K562 (cell line): ENCODE data around the gene TRMT112. TPM values are rescaled to one million over a fixed set of nuclear protein-coding genes. Genes with fewer than 3 reads are reported as not detected.

ENCODE experiments used
- ATAC-seq: fragments of 200-7000 bp; cut with Tn5 transposase; 3 replicates; pipeline ENCODE4 v1.9.1; 2020; ENCODE audit warnings: moderate library complexity
- BruUV-seq: library from RNA; stranded (reverse); fragments of 400-500 nt; replicated peaks from 2 replicates; lab custom pipeline; 2021; lab: Mats Ljungman, UMichigan
- CTCF ChIA-PET: fragments of 300-600 bp; formaldehyde crosslinking; extraction: SDS; loops from one replicate; lab custom pipeline; 2021; ENCODE audit warnings: low intra/inter-chr PET ratio; lab: Yijun Ruan, JAX
- POLR2A ChIA-PET: fragments of 300-600, 350-650 bp; sonication (Branson Sonifier 250); formaldehyde crosslinking; extraction: SDS; loops from one replicate; lab custom pipeline; 2021; ENCODE audit warnings: antibody characterized with exemption, inconsistent platforms; lab: Yijun Ruan, JAX
- DNase-seq, 4 experiments: peaks; one replicate each; pipeline versions ENCODE4 v3.0.0 to v3.0.0-alpha.2; 2011 to 2018; ENCODE audit warnings: low spot score in 3 of 4, mixed read lengths in 3 of 4; ENCODE audit errors: extremely low read depth in 1 of 4
- FAIRE-seq: peaks from 2 replicates; lab custom pipeline; 2011; peaks lifted over from hg19 to GRCh38; lab: Jason Lieb, UNC
- H2AFZ ChIP-seq: 2 replicates; pipeline ENCODE4 v1.6.0; 2011; ENCODE audit warnings: low read depth, low read length, control low read depth, inconsistent platforms
- H3K27ac ChIP-seq: fragments of 200-600 bp; 3 replicates; pipeline ENCODE4 v1.8.0; 2011; ENCODE audit warnings: low read depth, mild to moderate bottlenecking, control low read depth, inconsistent platforms, low read length, moderate library complexity, mixed read lengths; ENCODE audit errors: extremely low read depth
- H3K27me3 ChIP-seq, 2 experiments: fragments of 300-600 bp in 1 of 2; 2 replicates in 1 of 2; 3 replicates in 1 of 2; pipeline versions ENCODE4 v1.6.0 to v1.8.0; 2011; ENCODE audit warnings: inconsistent platforms in 2 of 2, low read length in 2 of 2, mild to moderate bottlenecking in 1 of 2, mixed read lengths in 1 of 2, moderate library complexity in 1 of 2; ENCODE audit not compliant: control insufficient read depth in 2 of 2, insufficient read depth in 2 of 2
- H3K36me3 ChIP-seq: fragments of 300-600 bp; 3 replicates; pipeline ENCODE4 v1.8.0; 2011; ENCODE audit warnings: mild to moderate bottlenecking, low read length, inconsistent platforms; ENCODE audit not compliant: control insufficient read depth, insufficient read depth
- H3K4me1 ChIP-seq, 2 experiments: fragments of 200-600 bp in 1 of 2; replicated peaks in 1 of 2; 2 replicates in 1 of 2; 3 replicates in 1 of 2; pipeline versions ENCODE4 v1.5.1 to v1.8.0; 2011; ENCODE audit warnings: inconsistent platforms in 2 of 2, low read length in 2 of 2, mild to moderate bottlenecking in 1 of 2, mixed read lengths in 1 of 2, moderate library complexity in 1 of 2; ENCODE audit not compliant: control insufficient read depth in 2 of 2, insufficient read depth in 2 of 2
- H3K4me2 ChIP-seq: 2 replicates; pipeline ENCODE4 v1.6.1; 2011; ENCODE audit warnings: low read length, control low read depth, inconsistent platforms, mixed read lengths; ENCODE audit not compliant: insufficient read depth
- H3K4me3 ChIP-seq: fragments of 200-600 bp; sonication (generic), shearing (Covaris generic); 2 replicates; pipeline ENCODE4 v1.5.1; 2016; ENCODE audit warnings: control low read depth, inconsistent platforms
- H3K79me2 ChIP-seq: fragments of 200-600 bp; 3 replicates; pipeline ENCODE4 v1.8.0; 2011; ENCODE audit warnings: low read length, inconsistent platforms; ENCODE audit not compliant: control insufficient read depth, insufficient read depth
- H3K9ac ChIP-seq, 2 experiments: 2 replicates each; pipeline versions ENCODE4 v1.6.0 to v1.6.1; 2011; ENCODE audit warnings: low read depth in 2 of 2, low read length in 2 of 2, control low read depth in 1 of 2, inconsistent platforms in 1 of 2, mild to moderate bottlenecking in 1 of 2, mixed read lengths in 1 of 2; ENCODE audit not compliant: insufficient read depth in 1 of 2
- H3K9me1 ChIP-seq: one replicate; pipeline ENCODE4 v1.6.0; 2011; ENCODE audit warnings: inconsistent platforms, mild to moderate bottlenecking, low read length, moderate library complexity; ENCODE audit not compliant: control insufficient read depth, insufficient read depth
- H3K9me3 ChIP-seq: replicated peaks from 2 replicates; pipeline ENCODE4 v1.5.1; 2011; ENCODE audit warnings: low read depth, low read length, inconsistent platforms; ENCODE audit not compliant: control insufficient read depth, insufficient read depth
- H4K20me1 ChIP-seq: replicated peaks from 2 replicates; pipeline ENCODE4 v1.6.1; 2011; ENCODE audit warnings: low read length, inconsistent platforms, mixed read lengths; ENCODE audit not compliant: control insufficient read depth, insufficient read depth
- ADNP ChIP-seq: fragments of 200-800 bp; sonication (Bioruptor generic); IDR thresholded peaks from 2 replicates; pipeline ENCODE4 v1.6.1; 2016; ENCODE audit warnings: missing genetic modification characterization, missing compliant biosample characterization
- CHD2 ChIP-seq: IDR thresholded peaks from 2 replicates; pipeline ENCODE4 v1.6.1; 2011; ENCODE audit warnings: low read depth, low read length
- HLTF ChIP-seq: fragments of 450-650 bp; IDR thresholded peaks from 2 replicates; pipeline ENCODE4 v1.6.1; 2016
- MAFG ChIP-seq: fragments of 450-650 bp; conservative IDR thresholded peaks from 2 replicates; pipeline ENCODE4 v1.6.1; 2016; ENCODE audit warnings: missing genetic modification characterization, missing compliant biosample characterization
- SP1 ChIP-seq: sonication (generic); formaldehyde crosslinking; IDR thresholded peaks from 2 replicates; pipeline ENCODE4 v1.8.1; 2022; ENCODE audit warnings: mild to moderate bottlenecking, missing genetic modification reagents
- SREBF1 ChIP-seq: fragments of 150-350 bp; IDR thresholded peaks from 2 replicates; pipeline ENCODE4 v1.6.1; 2014; ENCODE audit warnings: antibody characterized with exemption, low read depth, low read length, borderline replicate concordance
- TARDBP ChIP-seq: fragments of 450-650 bp; IDR thresholded peaks from 2 replicates; pipeline ENCODE4 v1.6.1; 2016
- TFAP4 ChIP-seq: sonication (generic); formaldehyde crosslinking; IDR thresholded peaks from 2 replicates; pipeline ENCODE4 v1.8.0; 2022; ENCODE audit warnings: missing genetic modification reagents, mild to moderate bottlenecking, moderate library complexity, borderline replicate concordance
- ZNF584 ChIP-seq: fragments of 200-800 bp; sonication (Bioruptor generic); IDR thresholded peaks from 2 replicates; pipeline ENCODE4 v1.6.1; 2016; ENCODE audit warnings: low read depth, mild to moderate bottlenecking, missing genetic modification characterization, missing compliant biosample characterization
- ZNF79 ChIP-seq: fragments of 250-450 bp; sonication (Bioruptor Pico); IDR thresholded peaks from 2 replicates; pipeline ENCODE4 v1.4.0; 2020; ENCODE audit warnings: low read depth, mild to moderate bottlenecking, moderate library complexity
- ZSCAN29 ChIP-seq: fragments of 450-650 bp; IDR thresholded peaks from 2 replicates; pipeline ENCODE4 v1.6.1; 2017
- WGBS: fragments of 100-300 bp; shearing (Covaris generic); methylation state at CpG from one replicate; pipeline ENCODE4 v1.1.6; 2016; ENCODE audit warnings: low coverage, mixed read lengths; ENCODE audit not compliant: insufficient coverage; ENCODE audit errors: missing lambda C conversion rate; 5-methylcytosine and 5-hydroxymethylcytosine counted together
- in situ Hi-C: fragments of 300-500 bp; cut with MboI; formaldehyde crosslinking; loops from 4 replicates; pipeline ENCODE4 v1.15.0; 2018; ENCODE audit warnings: inconsistent platforms, mixed read lengths
- intact Hi-C: fragments of 100-400 bp; cut with micrococcal nuclease; formaldehyde crosslinking; loops from 2 replicates; pipeline ENCODE4 v1.14.2; 2022
- polyA plus RNA-seq, 8 experiments: library from polyadenylated mRNA; depleted of rRNA in 4 of 8; stranded (reverse) in 5 of 8; unstranded in 3 of 8; fragments of >200 nt; fragmentation: Nextera tagmentation in 2 of 8; fragmentation: Illumina TruSeq in 1 of 8; extraction: Ambion mirVana in 2 of 8; extraction: Trizol in 1 of 8; gene quantifications; 2 replicates each; pipeline versions ENCODE4 v1.2.1 to v1.2.3, GENCODE V29; 2011 to 2014; ENCODE audit warnings: inconsistent platforms in 1 of 8, missing spikeins in 1 of 8
- total RNA-seq, 7 experiments: library from RNA; depleted of rRNA in 6 of 7; stranded (reverse); fragments of >200 nt in 6 of 7; fragmentation: Illumina TruSeq in 2 of 7; extraction: Trizol in 2 of 7; gene quantifications; 2 replicates each; pipeline versions ENCODE4 v1.2.1 to v1.2.3, GENCODE V29; 2011 to 2021; ENCODE audit warnings: low replicate concordance in 1 of 7
- TF ChIP-seq, protein P1 (sequence below): fragments of 250-450 bp; sonication (Bioruptor Pico); IDR thresholded peaks from 2 replicates; pipeline ENCODE4 v1.5.1; 2021; ENCODE audit warnings: mild to moderate bottlenecking
- TF ChIP-seq, protein P2 (sequence below): fragments of 250-450 bp; sonication (Bioruptor Pico); IDR thresholded peaks from 2 replicates; pipeline ENCODE4 v1.4.0; 2020; ENCODE audit warnings: mild to moderate bottlenecking, moderate library complexity
- TF ChIP-seq, protein P3 (sequence below): fragments of 450-650 bp; IDR thresholded peaks from 2 replicates; pipeline ENCODE4 v1.7.1; 2018; ENCODE audit warnings: mild to moderate bottlenecking, low read depth; ENCODE audit not compliant: partially characterized antibody

TRMT112 gene
- total and polyA plus RNA-seq, 9 of the 15 experiments (the other 6 are each of a cell fraction or from before 2014, with no cell fraction given), result 162 to 444 (median 300) TPM

- no peak for FAIRE-seq
- Histone ChIP-seq H2AFZ (peak overlapping the region; percentile 88; the same call in 1 of the 2 replicates), H3K9me1 (peaks cover 5% of the 10 kb centered on the region), H3K4me2 (peak overlapping the region; percentile 100), H3K9me3 (no peaks in the 10 kb centered on the region), H3K27me3 (no peaks in the 10 kb centered on the region), H3K4me1 (peaks cover 29 to 39% of the 10 kb centered on the region in 2 experiments), H3K9ac (peak overlapping the region; percentile 90 to 98), H3K27ac (peak overlapping the region; percentile 96), H3K36me3 (peaks cover 33% of the 10 kb centered on the region; the same call in 2 of the 3 replicates), H3K79me2 (peaks cover 50% of the 10 kb centered on the region), H3K4me3 (peak overlapping the region; percentile 93), H4K20me1 (no peaks in the 10 kb centered on the region; the same call in 1 of the 2 replicates)
- WGBS, result 9% methylated on average over 9 of the region's 9 CpGs
- CTCF ChIA-PET, result interaction anchor here (0.7 kb wide), 1 partner anchor 35 kb away, joined by 3 read pairs; no protein-coding TSS in a partner anchor
- no TSS peak for BruUV-seq
- no peak for DNase-seq
- in situ Hi-C loops, result no loop called here
- POLR2A ChIA-PET, result interaction anchor here (0.6 kb wide), 1 partner anchor 80 kb away, joined by 3 read pairs; the partner anchor contains the start of genes NUDT22 and TRPT1
- intact Hi-C loops, result loop anchor here (10.0 kb wide), 2 partner anchors 62 to 472 kb away; partner anchors contain the start of genes FKBP2, MARK2 and PPP1R14B
- no peak for ATAC-seq
- TF ChIP-seq, protein P1, sequence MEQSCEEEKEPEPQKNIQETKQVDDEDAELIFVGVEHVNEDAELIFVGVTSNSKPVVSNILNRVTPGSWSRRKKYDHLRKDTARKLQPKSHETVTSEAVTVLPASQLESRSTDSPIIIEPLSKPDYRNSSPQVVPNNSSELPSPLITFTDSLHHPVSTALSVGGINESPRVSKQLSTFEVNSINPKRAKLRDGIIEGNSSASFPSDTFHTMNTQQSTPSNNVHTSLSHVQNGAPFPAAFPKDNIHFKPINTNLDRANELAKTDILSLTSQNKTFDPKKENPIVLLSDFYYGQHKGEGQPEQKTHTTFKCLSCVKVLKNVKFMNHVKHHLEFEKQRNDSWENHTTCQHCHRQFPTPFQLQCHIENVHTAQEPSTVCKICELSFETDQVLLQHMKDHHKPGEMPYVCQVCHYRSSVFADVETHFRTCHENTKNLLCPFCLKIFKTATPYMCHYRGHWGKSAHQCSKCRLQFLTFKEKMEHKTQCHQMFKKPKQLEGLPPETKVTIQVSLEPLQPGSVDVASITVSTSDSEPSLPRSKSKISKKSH (CRISPR knock-in tag), result no peak
- no peak for TF ChIP-seq CHD2
- TF ChIP-seq, protein P2, sequence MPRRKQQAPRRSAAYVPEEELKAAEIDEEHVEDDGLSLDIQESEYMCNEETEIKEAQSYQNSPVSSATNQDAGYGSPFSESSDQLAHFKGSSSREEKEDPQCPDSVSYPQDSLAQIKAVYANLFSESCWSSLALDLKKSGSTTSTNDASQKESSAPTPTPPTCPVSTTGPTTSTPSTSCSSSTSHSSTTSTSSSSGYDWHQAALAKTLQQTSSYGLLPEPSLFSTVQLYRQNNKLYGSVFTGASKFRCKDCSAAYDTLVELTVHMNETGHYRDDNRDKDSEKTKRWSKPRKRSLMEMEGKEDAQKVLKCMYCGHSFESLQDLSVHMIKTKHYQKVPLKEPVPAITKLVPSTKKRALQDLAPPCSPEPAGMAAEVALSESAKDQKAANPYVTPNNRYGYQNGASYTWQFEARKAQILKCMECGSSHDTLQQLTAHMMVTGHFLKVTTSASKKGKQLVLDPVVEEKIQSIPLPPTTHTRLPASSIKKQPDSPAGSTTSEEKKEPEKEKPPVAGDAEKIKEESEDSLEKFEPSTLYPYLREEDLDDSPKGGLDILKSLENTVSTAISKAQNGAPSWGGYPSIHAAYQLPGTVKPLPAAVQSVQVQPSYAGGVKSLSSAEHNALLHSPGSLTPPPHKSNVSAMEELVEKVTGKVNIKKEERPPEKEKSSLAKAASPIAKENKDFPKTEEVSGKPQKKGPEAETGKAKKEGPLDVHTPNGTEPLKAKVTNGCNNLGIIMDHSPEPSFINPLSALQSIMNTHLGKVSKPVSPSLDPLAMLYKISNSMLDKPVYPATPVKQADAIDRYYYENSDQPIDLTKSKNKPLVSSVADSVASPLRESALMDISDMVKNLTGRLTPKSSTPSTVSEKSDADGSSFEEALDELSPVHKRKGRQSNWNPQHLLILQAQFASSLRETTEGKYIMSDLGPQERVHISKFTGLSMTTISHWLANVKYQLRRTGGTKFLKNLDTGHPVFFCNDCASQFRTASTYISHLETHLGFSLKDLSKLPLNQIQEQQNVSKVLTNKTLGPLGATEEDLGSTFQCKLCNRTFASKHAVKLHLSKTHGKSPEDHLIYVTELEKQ (CRISPR knock-in tag), result no peak
- TF ChIP-seq SREBF1, result no peak
- TF ChIP-seq TFAP4, result no peak
- no peak for TF ChIP-seq ZSCAN29
- TF ChIP-seq, protein P3, sequence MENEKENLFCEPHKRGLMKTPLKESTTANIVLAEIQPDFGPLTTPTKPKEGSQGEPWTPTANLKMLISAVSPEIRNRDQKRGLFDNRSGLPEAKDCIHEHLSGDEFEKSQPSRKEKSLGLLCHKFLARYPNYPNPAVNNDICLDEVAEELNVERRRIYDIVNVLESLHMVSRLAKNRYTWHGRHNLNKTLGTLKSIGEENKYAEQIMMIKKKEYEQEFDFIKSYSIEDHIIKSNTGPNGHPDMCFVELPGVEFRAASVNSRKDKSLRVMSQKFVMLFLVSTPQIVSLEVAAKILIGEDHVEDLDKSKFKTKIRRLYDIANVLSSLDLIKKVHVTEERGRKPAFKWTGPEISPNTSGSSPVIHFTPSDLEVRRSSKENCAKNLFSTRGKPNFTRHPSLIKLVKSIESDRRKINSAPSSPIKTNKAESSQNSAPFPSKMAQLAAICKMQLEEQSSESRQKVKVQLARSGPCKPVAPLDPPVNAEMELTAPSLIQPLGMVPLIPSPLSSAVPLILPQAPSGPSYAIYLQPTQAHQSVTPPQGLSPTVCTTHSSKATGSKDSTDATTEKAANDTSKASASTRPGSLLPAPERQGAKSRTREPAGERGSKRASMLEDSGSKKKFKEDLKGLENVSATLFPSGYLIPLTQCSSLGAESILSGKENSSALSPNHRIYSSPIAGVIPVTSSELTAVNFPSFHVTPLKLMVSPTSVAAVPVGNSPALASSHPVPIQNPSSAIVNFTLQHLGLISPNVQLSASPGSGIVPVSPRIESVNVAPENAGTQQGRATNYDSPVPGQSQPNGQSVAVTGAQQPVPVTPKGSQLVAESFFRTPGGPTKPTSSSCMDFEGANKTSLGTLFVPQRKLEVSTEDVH, result no peak
- TF ChIP-seq TARDBP, result no peak
- TF ChIP-seq ADNP, result no peak
- no peak for TF ChIP-seq MAFG (tag)
- no peak for TF ChIP-seq HLTF
- TF ChIP-seq ZNF79 (CRISPR knock-in tag), result no peak
- TF ChIP-seq ZNF584 (CRISPR knock-in tag), result no peak
- peak; percentile 11; the same call in 1 of the 2 replicates for TF ChIP-seq SP1 (CRISPR knock-in tag)
These were observed 10.8 kb downstream of the TRMT112 start for GRCh38 chr11:64306563-64306875.
